ENCODE data around the gene CLDN6. TPM values are rescaled to one million over a fixed set of nuclear protein-coding genes. Genes with fewer than 3 reads are reported as not detected.

Gene CLDN6
- total RNA-seq, 1 donor from 2014 or later = 563 TPM

DNA sequence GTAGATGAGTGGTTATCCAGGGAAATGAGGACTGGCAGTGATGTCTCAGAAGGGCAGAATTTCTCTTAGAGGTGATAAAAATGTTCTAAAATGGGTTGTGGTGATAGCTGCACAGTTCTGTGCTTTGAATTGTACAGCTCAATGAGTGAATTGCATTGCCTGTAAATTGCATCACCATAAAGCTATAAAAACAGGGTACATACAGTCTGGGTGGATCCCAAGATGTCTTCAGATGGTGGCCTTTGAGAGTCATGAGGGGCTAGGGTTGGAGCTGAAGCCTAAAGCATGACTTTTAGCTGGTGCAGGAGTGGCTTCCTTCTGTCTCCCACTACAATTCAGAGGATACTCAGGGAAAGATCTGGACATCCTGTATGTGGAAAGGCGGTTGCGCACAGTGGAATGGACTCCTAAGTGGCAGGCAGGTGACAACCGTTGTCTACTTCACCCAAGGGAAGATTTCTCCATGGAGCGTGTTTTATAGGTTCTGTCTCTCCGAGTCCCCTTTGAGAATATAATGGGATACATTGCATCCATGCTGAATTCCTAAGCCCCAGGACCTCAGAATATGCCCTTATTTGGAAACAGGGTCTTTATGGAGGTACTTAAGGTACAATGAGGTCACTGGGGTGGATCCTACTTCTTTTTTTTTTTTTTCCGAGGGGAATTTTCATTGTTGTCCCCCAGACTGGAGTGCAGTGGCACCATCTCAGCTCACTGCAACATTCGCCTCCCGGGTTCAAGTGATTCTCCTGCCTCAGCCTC, 45.8 kb upstream of the CLDN6 start:
- TF ChIP-seq CTCF (IDR thresholded peaks at IDR 0.05; ENCODE audit: unreplicated experiment) = no peak
- Mint-ChIP-seq H3K36me3 (ENCODE audit: insufficient read depth) (no peaks in the 10 kb centered on the region), H3K27me3 (peaks cover 21% of the 10 kb centered on the region), H3K4me1 (ENCODE audit: low read depth) (peaks cover 5% of the 10 kb centered on the region), H3K9me3 (ENCODE audit: low read depth) (no peaks in the 10 kb centered on the region), H3K27ac (no peak overlapping the region), H3K4me3 (ENCODE audit: low read depth) (no peak overlapping the region)
- DNase-seq (ENCODE audit: low spot score, unreplicated experiment) = no peak

GRCh38 chr16:3062553-3062952, 44.6 kb upstream of the CLDN6 start:
- H3K27ac Mint-ChIP-seq = no peak overlapping the region
- H3K9me3 Mint-ChIP-seq (ENCODE audit: low read depth) = no peaks in the 10 kb centered on the region
- H3K36me3 Mint-ChIP-seq (ENCODE audit: insufficient read depth) = no peaks in the 10 kb centered on the region
- no peak for DNase-seq (ENCODE audit: low spot score, unreplicated experiment)
- peaks cover 5% of the 10 kb centered on the region for H3K4me1 Mint-ChIP-seq (ENCODE audit: low read depth)
- no peak overlapping the region for H3K4me3 Mint-ChIP-seq (ENCODE audit: low read depth)
- H3K27me3 Mint-ChIP-seq = peaks cover 23% of the 10 kb centered on the region
- TF ChIP-seq CTCF (IDR thresholded peaks at IDR 0.05; ENCODE audit: unreplicated experiment) = no peak

- Mint-ChIP-seq H3K36me3 (ENCODE audit: insufficient read depth) (peaks cover 2% of the 10 kb centered on the region), H3K4me1 (ENCODE audit: low read depth) (peaks cover 5% of the 10 kb centered on the region), H3K9me3 (ENCODE audit: low read depth) (no peaks in the 10 kb centered on the region), H3K27me3 (peaks cover 27% of the 10 kb centered on the region), H3K27ac (no peak overlapping the region), H3K4me3 (ENCODE audit: low read depth) (peak overlapping the region; percentile 69)
- no peak for TF ChIP-seq CTCF (IDR thresholded peaks at IDR 0.05; ENCODE audit: unreplicated experiment)
- DNase-seq (ENCODE audit: low spot score, unreplicated experiment) = no peak
These were observed 42.5 kb upstream of the CLDN6 start for GRCh38 chr16:3060339-3061127.

- Mint-ChIP-seq H3K27ac (peak overlapping the region; percentile 90), H3K4me3 (ENCODE audit: low read depth) (peak overlapping the region; percentile 69), H3K4me1 (ENCODE audit: low read depth) (peaks cover 5% of the 10 kb centered on the region), H3K9me3 (ENCODE audit: low read depth) (no peaks in the 10 kb centered on the region), H3K36me3 (ENCODE audit: insufficient read depth) (peaks cover 4% of the 10 kb centered on the region), H3K27me3 (peaks cover 28% of the 10 kb centered on the region)
- DNase-seq (ENCODE audit: low spot score, unreplicated experiment) = no peak
- no peak for TF ChIP-seq CTCF (IDR thresholded peaks at IDR 0.05; ENCODE audit: unreplicated experiment)
These were observed 41.8 kb upstream of the CLDN6 start for GRCh38 chr16:3059723-3060242.

DNA sequence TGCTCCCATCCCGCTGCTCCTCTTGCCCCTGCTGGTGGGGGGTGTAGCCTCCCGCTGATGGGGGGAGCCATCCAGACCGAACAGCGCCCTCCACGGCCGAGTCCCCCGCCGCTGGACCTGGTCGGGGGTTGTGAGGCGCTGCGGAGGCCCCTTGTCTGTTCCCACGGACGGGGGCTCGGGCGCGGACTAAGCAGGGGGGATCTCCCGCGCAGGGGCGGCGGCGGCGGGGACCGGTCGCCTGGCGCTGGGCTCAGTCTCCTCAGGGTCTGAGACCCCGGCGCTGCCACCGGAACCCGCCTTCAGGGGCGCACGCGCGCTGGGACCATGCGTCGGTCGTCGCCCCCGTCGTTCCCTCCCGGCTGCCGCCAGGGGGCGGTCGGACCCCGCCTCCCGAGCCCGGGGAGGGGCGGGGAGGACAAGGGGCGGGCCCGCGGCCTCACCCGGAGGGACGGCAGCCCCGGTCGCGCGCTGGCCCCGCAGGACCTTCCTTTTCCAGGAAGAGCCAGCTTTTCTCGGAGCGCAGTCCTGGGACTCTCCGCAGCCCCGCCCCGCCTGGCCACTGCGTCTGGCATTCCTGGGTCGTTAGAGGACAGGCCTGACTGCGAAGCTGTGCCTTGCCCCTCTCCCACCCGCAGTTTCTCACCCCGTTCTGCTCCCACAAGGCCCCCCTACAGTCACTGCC, 41.2 kb upstream of the CLDN6 start:
- peaks cover 5% of the 10 kb centered on the region for H3K4me1 Mint-ChIP-seq (ENCODE audit: low read depth)
- H3K36me3 Mint-ChIP-seq (ENCODE audit: insufficient read depth) = peaks cover 5% of the 10 kb centered on the region
- no peaks in the 10 kb centered on the region for H3K9me3 Mint-ChIP-seq (ENCODE audit: low read depth)
- peak; percentile 91 for TF ChIP-seq CTCF (IDR thresholded peaks at IDR 0.05; ENCODE audit: unreplicated experiment)
- DNase-seq (ENCODE audit: low spot score, unreplicated experiment) = peak; percentile 94
- H3K4me3 Mint-ChIP-seq (ENCODE audit: low read depth) = peak overlapping the region; percentile 80
- peak overlapping the region; percentile 90 for H3K27ac Mint-ChIP-seq
- H3K27me3 Mint-ChIP-seq = peaks cover 30% of the 10 kb centered on the region
